ENCODE results near the gene ARHGEF28.

DNA sequence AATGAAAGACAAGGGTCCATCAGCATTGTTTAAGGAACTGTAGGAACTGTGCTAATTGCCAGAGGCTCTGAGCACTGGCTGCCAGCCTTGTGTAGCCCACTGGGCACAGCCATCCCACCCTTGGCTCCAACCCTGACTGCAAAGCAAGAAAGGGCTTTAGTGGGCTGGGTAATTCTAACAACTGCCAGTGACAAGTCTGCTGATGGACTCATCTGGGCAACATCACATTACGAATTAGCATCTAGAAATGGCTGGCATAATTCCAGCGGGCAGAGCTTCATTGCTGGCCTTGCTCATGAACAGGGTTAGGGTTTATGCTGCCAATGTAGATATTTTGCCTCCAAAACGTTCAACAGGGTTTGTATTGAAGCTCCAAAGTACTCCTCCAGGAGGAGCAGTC is 326.9 kb downstream of the ARHGEF28 start:
- TF ChIP-seq EGR1 (IDR thresholded peaks at IDR 0.05; ENCODE audit: low read depth) (no peak), JUND (IDR thresholded peaks at IDR 0.05) (no peak), SP1 (IDR thresholded peaks at IDR 0.05; ENCODE audit: low read depth) (no peak), POLR2AphosphoS5 (IDR thresholded peaks at IDR 0.05; ENCODE audit: low read depth, low read length) (no peak), EZH2 (IDR thresholded peaks at IDR 0.05) (no peak), POLR2A (IDR thresholded peaks at IDR 0.05; ENCODE audit: borderline replicate concordance, extremely low read depth, insufficient read depth, insufficient read length) (no peak)
- TF ChIP-seq, protein P1, sequence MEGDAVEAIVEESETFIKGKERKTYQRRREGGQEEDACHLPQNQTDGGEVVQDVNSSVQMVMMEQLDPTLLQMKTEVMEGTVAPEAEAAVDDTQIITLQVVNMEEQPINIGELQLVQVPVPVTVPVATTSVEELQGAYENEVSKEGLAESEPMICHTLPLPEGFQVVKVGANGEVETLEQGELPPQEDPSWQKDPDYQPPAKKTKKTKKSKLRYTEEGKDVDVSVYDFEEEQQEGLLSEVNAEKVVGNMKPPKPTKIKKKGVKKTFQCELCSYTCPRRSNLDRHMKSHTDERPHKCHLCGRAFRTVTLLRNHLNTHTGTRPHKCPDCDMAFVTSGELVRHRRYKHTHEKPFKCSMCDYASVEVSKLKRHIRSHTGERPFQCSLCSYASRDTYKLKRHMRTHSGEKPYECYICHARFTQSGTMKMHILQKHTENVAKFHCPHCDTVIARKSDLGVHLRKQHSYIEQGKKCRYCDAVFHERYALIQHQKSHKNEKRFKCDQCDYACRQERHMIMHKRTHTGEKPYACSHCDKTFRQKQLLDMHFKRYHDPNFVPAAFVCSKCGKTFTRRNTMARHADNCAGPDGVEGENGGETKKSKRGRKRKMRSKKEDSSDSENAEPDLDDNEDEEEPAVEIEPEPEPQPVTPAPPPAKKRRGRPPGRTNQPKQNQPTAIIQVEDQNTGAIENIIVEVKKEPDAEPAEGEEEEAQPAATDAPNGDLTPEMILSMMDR (IDR thresholded peaks at IDR 0.05 in 2 of 3, conservative IDR thresholded peaks at IDR 0.05 in 1 of 3; ENCODE audit: borderline replicate concordance in 1 of 3, insufficient read depth in 1 of 3, low read depth in 2 of 3, low read length in 2 of 3), result no peak
- TF ChIP-seq, protein P2, sequence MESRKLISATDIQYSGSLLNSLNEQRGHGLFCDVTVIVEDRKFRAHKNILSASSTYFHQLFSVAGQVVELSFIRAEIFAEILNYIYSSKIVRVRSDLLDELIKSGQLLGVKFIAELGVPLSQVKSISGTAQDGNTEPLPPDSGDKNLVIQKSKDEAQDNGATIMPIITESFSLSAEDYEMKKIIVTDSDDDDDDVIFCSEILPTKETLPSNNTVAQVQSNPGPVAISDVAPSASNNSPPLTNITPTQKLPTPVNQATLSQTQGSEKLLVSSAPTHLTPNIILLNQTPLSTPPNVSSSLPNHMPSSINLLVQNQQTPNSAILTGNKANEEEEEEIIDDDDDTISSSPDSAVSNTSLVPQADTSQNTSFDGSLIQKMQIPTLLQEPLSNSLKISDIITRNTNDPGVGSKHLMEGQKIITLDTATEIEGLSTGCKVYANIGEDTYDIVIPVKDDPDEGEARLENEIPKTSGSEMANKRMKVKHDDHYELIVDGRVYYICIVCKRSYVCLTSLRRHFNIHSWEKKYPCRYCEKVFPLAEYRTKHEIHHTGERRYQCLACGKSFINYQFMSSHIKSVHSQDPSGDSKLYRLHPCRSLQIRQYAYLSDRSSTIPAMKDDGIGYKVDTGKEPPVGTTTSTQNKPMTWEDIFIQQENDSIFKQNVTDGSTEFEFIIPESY (IDR thresholded peaks at IDR 0.05; ENCODE audit: extremely low read depth, insufficient replicate concordance, low read length), result no peak
